Measurements from ENCODE around the gene ROPN1B.
"Not testable (repeated sequence)": the region's sequence is repeated elsewhere in the genome, so short reads cannot be mapped to it uniquely, and the experiment has no call there.

DNA sequence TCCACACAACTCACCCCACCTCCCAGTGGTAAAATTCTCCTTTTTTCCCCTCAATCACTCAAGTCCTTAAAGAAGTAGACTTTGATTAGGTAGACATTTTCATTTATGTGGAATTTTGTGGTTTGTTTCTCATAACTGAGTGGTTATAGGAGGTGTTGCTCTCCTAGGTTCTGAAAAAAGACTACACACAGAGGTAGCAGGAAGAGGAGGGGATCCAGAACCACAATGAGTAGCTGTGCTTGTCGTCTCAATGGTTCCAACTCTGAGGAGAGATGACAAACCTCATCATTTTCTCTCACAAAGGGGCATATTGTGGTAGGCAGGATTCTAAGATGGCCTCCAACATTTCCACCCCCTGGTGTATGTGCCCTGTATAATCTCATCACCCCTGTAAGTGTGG lies 5.1 kb upstream of the ROPN1B start:
- TF ChIP-seq, protein P1, sequence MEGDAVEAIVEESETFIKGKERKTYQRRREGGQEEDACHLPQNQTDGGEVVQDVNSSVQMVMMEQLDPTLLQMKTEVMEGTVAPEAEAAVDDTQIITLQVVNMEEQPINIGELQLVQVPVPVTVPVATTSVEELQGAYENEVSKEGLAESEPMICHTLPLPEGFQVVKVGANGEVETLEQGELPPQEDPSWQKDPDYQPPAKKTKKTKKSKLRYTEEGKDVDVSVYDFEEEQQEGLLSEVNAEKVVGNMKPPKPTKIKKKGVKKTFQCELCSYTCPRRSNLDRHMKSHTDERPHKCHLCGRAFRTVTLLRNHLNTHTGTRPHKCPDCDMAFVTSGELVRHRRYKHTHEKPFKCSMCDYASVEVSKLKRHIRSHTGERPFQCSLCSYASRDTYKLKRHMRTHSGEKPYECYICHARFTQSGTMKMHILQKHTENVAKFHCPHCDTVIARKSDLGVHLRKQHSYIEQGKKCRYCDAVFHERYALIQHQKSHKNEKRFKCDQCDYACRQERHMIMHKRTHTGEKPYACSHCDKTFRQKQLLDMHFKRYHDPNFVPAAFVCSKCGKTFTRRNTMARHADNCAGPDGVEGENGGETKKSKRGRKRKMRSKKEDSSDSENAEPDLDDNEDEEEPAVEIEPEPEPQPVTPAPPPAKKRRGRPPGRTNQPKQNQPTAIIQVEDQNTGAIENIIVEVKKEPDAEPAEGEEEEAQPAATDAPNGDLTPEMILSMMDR (IDR thresholded peaks at IDR 0.05; ENCODE audit: low read length) = not testable (repeated sequence)
- not testable (repeated sequence) for TF ChIP-seq EZH2 (IDR thresholded peaks at IDR 0.05; ENCODE audit: borderline replicate concordance, low read length)

Data from OCI-LY1 (cell line).